Neural crest cell (in vitro differentiated cells): Measurements from ENCODE around the gene MXRA8. TPM values are rescaled to one million over a fixed set of nuclear protein-coding genes. Genes with fewer than 3 reads are reported as not detected.
A peak's percentile ranks its signal among the peaks of the same experiment; 100 is the strongest.
"Not testable (repeated sequence)": the region's sequence is repeated elsewhere in the genome, so short reads cannot be mapped to it uniquely, and the experiment has no call there.

ENCODE experiments used
- DNase-seq: peaks from one replicate; pipeline ENCODE4 v3.0.0; 2021; ENCODE audit warnings: low read depth, mixed read lengths, low spot score
- H3K27ac Mint-ChIP-seq: one replicate; pipeline ENCODE4 v1.8.0; 2021; ENCODE audit warnings: mild to moderate bottlenecking, mixed read lengths; ENCODE audit not compliant: unreplicated experiment
- H3K27me3 Mint-ChIP-seq: 2 replicates; pipeline ENCODE4 v1.8.0; 2021; ENCODE audit warnings: low read depth, mild to moderate bottlenecking, mixed read lengths
- H3K36me3 Mint-ChIP-seq: 2 replicates; pipeline ENCODE4 v1.8.0; 2021; ENCODE audit warnings: low read depth, mild to moderate bottlenecking, mixed read lengths
- H3K4me1 Mint-ChIP-seq: 2 replicates; pipeline ENCODE4 v1.8.0; 2021; ENCODE audit warnings: mixed read lengths
- H3K4me3 Mint-ChIP-seq: one replicate; pipeline ENCODE4 v1.8.0; 2021; ENCODE audit warnings: mild to moderate bottlenecking, mixed read lengths
- H3K9me3 Mint-ChIP-seq: 2 replicates; pipeline ENCODE4 v1.8.0; 2021; ENCODE audit warnings: mixed read lengths
- CTCF ChIP-seq: fragments of 200-600 bp; sonication (generic); conservative IDR thresholded peaks from 2 replicates; pipeline ENCODE4 v1.5.0; 2021; ENCODE audit warnings: antibody characterized with exemption, mild to moderate bottlenecking
- total RNA-seq: library from RNA; stranded (reverse); gene quantifications from 2 replicates; pipeline ENCODE4 v1.2.1, GENCODE V29; 2021

The MXRA8 gene
- total RNA-seq, 1 donor from 2014 or later = 5.8 TPM

- H3K36me3 Mint-ChIP-seq = peaks cover 40% of the 10 kb centered on the region
- no peak overlapping the region for H3K27ac Mint-ChIP-seq
- H3K4me3 Mint-ChIP-seq = no peak overlapping the region
- H3K4me1 Mint-ChIP-seq = no peaks in the 10 kb centered on the region
- H3K27me3 Mint-ChIP-seq = no peaks in the 10 kb centered on the region
- no peaks in the 10 kb centered on the region for H3K9me3 Mint-ChIP-seq
- TF ChIP-seq CTCF = no peak
- DNase-seq = no peak
Observed at GRCh38 chr1:1387098-1388077, 29.0 kb upstream of the MXRA8 start.

GRCh38 chr1:1385931-1386330 is 27.6 kb upstream of the MXRA8 start:
- no peak for TF ChIP-seq CTCF
- H3K27ac Mint-ChIP-seq = no peak overlapping the region
- H3K27me3 Mint-ChIP-seq = no peaks in the 10 kb centered on the region
- H3K36me3 Mint-ChIP-seq = peaks cover 34% of the 10 kb centered on the region
- no peak for DNase-seq
- no peaks in the 10 kb centered on the region for H3K4me1 Mint-ChIP-seq
- H3K9me3 Mint-ChIP-seq = no peaks in the 10 kb centered on the region
- no peak overlapping the region for H3K4me3 Mint-ChIP-seq

DNA sequence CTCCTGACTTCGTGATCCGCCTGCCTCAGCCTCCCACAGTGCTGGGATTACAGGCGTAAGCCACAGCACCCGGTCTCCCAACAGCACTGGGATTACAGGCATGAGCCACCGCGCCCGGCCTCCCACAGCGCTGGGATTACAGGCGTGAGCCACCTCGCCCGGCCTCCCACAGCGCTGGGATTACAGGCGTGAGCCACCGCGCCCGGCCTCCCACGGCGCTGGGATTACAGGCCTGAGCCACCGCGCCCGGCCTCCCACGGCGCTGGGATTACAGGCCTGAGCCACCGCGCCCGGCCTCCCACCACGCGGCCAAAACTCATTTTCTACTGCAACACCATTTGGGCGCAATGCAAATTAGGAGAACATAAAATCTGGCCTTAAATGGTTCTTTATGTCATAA is 27.0 kb upstream of the MXRA8 start:
- peaks cover 30% of the 10 kb centered on the region for H3K36me3 Mint-ChIP-seq
- not testable (repeated sequence) for H3K27me3 Mint-ChIP-seq, H3K27ac Mint-ChIP-seq, DNase-seq, H3K4me3 Mint-ChIP-seq, H3K4me1 Mint-ChIP-seq, H3K9me3 Mint-ChIP-seq

DNA sequence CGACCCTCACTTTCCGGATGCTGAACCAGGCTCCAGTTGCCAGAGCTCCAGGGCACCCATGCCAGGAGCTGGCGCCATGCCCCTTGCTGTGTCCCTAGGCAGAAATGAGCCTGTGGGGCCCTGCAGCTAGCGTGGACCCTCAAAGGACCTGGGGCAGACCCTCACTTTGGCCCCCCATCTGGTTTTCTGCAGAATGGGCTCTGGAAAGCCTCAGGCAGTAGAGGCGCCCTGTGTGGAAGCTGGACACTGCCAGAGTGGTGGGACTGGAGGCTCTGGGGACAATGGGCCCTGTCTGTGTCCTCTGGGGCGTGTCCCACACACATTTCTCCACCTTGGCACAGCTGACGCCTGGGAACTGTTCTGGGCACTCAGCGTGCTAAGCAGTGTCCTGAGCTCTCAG is 22.9 kb upstream of the MXRA8 start:
- Mint-ChIP-seq H3K4me3 (no peak overlapping the region), H3K27ac (no peak overlapping the region), H3K9me3 (no peaks in the 10 kb centered on the region), H3K36me3 (peaks cover 14% of the 10 kb centered on the region), H3K4me1 (no peaks in the 10 kb centered on the region), H3K27me3 (no peaks in the 10 kb centered on the region)
- no peak for DNase-seq
- TF ChIP-seq CTCF = no peak

DNA sequence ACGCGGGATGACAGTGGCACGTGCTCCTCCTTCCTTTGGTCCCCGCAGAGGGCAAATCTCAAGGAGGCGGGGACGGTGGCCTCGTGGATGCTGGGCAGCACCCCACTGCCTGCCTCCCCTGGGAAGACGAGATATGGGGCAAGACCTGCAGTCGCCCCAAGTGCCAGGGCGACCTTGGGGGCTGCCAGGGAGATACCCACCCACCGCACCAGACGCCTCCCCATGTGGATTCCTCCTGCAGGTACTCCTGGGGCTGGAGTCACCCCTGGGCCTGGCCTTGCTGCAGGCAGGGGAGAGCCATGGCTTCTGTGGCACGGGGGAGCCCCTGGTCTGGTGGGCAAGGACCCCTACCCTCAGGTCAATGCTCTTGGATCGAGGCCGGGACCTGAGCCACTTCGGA is 22.5 kb upstream of the MXRA8 start:
- no peaks in the 10 kb centered on the region for H3K9me3 Mint-ChIP-seq
- no peak for TF ChIP-seq CTCF
- peaks cover 10% of the 10 kb centered on the region for H3K36me3 Mint-ChIP-seq
- H3K27me3 Mint-ChIP-seq = no peaks in the 10 kb centered on the region
- no peak overlapping the region for H3K27ac Mint-ChIP-seq
- DNase-seq = no peak
- H3K4me3 Mint-ChIP-seq = no peak overlapping the region
- no peaks in the 10 kb centered on the region for H3K4me1 Mint-ChIP-seq

DNA sequence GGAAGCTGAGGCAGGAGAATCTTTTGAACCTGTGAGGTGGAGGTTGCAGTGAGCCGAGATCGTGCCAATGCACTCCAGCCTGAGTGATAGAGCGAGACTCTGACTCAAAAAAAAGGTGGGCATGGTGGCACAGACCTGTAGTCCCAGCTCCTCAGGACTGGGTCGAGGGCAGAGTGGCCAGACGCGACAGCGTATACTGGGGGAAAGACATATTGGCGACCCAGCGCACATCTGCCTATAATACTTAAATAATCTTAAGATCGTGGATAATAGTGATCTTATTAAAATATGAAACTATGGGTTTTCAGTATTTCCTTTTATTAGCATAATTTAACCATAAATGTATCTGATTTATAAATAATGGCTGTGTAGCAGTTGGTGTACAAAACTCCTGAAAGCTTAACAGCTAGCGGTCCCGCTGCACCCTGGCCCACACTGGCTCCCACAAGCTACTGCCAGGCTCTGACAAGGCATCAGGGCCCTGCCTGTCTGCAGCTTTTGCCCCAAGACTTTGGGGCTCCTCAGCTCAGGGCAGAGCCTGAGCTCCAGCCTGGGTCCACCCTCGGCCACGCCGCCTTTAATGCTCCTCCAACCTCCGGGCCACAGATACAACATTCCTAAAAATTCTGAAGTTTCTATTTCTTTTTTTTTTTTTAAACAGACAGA is 19.3 kb upstream of the MXRA8 start:
- Mint-ChIP-seq H3K36me3 (peaks cover 1% of the 10 kb centered on the region), H3K9me3 (no peaks in the 10 kb centered on the region), H3K27ac (no peak overlapping the region), H3K4me1 (peaks cover 9% of the 10 kb centered on the region), H3K4me3 (peak overlapping the region; percentile 62), H3K27me3 (no peaks in the 10 kb centered on the region)
- DNase-seq = no peak
- TF ChIP-seq CTCF = no peak
